CD14-positive monocyte (primary cell): ENCODE results near the gene FOXG1. TPM values are rescaled to one million over a fixed set of nuclear protein-coding genes. Genes with fewer than 3 reads are reported as not detected.

Experiments used
- DNase-seq, 3 donors: peaks; one replicate each; pipeline ENCODE4 v3.0.0-alpha.2; 2011 to 2022
- H2AFZ ChIP-seq: 2 replicates; pipeline ENCODE4 v1.6.0; 2012; ENCODE audit warnings: mild to moderate bottlenecking, low read depth, low read length, inconsistent platforms; ENCODE audit not compliant: insufficient read depth, poor library complexity, severe bottlenecking
- H3K27ac ChIP-seq, 2 donors: 1 replicate in 1 of 2; 2 replicates in 1 of 2; pipeline ENCODE4 v1.5.1; 2012 to 2013; ENCODE audit warnings: low read length in 2 of 2, control low read depth in 1 of 2, inconsistent platforms in 1 of 2, low read depth in 1 of 2, mild to moderate bottlenecking in 1 of 2
- H3K27me3 ChIP-seq, 2 donors: one replicate each; pipeline versions ENCODE4 v1.6.0 to v1.6.1; 2011 to 2013; ENCODE audit warnings: low read length in 2 of 2; ENCODE audit not compliant: control insufficient read depth in 2 of 2, insufficient read depth in 2 of 2
- H3K36me3 ChIP-seq, 2 donors: replicated peaks in 1 of 2; 1 replicate in 1 of 2; 2 replicates in 1 of 2; pipeline versions ENCODE4 v1.5.1 to v1.6.1; 2012 to 2013; ENCODE audit warnings: low read length in 2 of 2, control low read depth in 1 of 2, inconsistent platforms in 1 of 2, mild to moderate bottlenecking in 1 of 2; ENCODE audit not compliant: insufficient read depth in 2 of 2, control insufficient read depth in 1 of 2
- H3K4me1 ChIP-seq, 2 donors: 1 replicate in 1 of 2; 2 replicates in 1 of 2; pipeline versions ENCODE4 v1.5.1 to v1.6.1; 2012 to 2013; ENCODE audit warnings: low read length in 2 of 2, control low read depth in 1 of 2, inconsistent platforms in 1 of 2, mild to moderate bottlenecking in 1 of 2, moderate library complexity in 1 of 2; ENCODE audit not compliant: insufficient read depth in 2 of 2, control insufficient read depth in 1 of 2
- H3K4me2 ChIP-seq: replicated peaks from 2 replicates; pipeline ENCODE3; 2012; ENCODE audit warnings: low read length, moderate library complexity, mild to moderate bottlenecking; ENCODE audit not compliant: poor library complexity, severe bottlenecking; ENCODE audit errors: extremely low read depth
- H3K4me3 ChIP-seq, 3 experiments: fragments of 200-600 bp in 1 of 3; sonication (generic) in 1 of 3; replicated peaks in 1 of 3; 1 replicate in 2 of 3; 2 replicates in 1 of 3; pipeline ENCODE4 v1.5.1; 2011 to 2013; ENCODE audit warnings: low read length in 3 of 3, mild to moderate bottlenecking in 3 of 3, control low read depth in 2 of 3, low read depth in 2 of 3, inconsistent platforms in 1 of 3, moderate library complexity in 1 of 3
- H3K79me2 ChIP-seq: 2 replicates; pipeline ENCODE4 v1.6.0; 2012; ENCODE audit warnings: mild to moderate bottlenecking, control low read depth, inconsistent platforms, low read length, moderate library complexity; ENCODE audit not compliant: insufficient read depth
- H3K9ac ChIP-seq: 2 replicates; pipeline ENCODE4 v1.6.0; 2017; ENCODE audit warnings: low read length, mild to moderate bottlenecking; ENCODE audit not compliant: insufficient read depth, poor library complexity, severe bottlenecking
- H3K9me3 ChIP-seq, 2 donors: replicated peaks in 1 of 2; 1 replicate in 1 of 2; 2 replicates in 1 of 2; pipeline versions ENCODE4 v1.5.1 to v1.6.1; 2012 to 2013; ENCODE audit warnings: low read length in 2 of 2, control low read depth in 1 of 2; ENCODE audit not compliant: control insufficient read depth in 1 of 2, insufficient read depth in 1 of 2
- H4K20me1 ChIP-seq: 2 replicates; pipeline ENCODE4 v1.6.0; 2012; ENCODE audit warnings: mild to moderate bottlenecking, low read length, control low read depth, moderate library complexity; ENCODE audit not compliant: insufficient read depth
- H3K27ac Mint-ChIP-seq, 7 donors: one replicate each; pipeline ENCODE4 v1.8.0; 2020; ENCODE audit warnings: mild to moderate bottlenecking in 7 of 7, mixed read lengths in 7 of 7, moderate library complexity in 6 of 7, inconsistent platforms in 2 of 7
- H3K27me3 Mint-ChIP-seq, 3 donors: one replicate each; pipeline ENCODE4 v1.8.0; 2021 to 2022; ENCODE audit warnings: low read depth in 3 of 3, mild to moderate bottlenecking in 3 of 3, mixed read lengths in 3 of 3, moderate library complexity in 3 of 3, inconsistent platforms in 1 of 3
- H3K36me3 Mint-ChIP-seq, 2 donors: one replicate each; pipeline ENCODE4 v1.8.0; 2020; ENCODE audit warnings: mixed read lengths in 2 of 2, inconsistent platforms in 1 of 2, mild to moderate bottlenecking in 1 of 2
- H3K4me1 Mint-ChIP-seq: one replicate; pipeline ENCODE4 v1.8.0; 2020; ENCODE audit warnings: mild to moderate bottlenecking, mixed read lengths
- H3K4me3 Mint-ChIP-seq, 2 donors: one replicate each; pipeline ENCODE4 v1.8.0; 2020; ENCODE audit warnings: mild to moderate bottlenecking in 2 of 2, mixed read lengths in 2 of 2, moderate library complexity in 1 of 2
- H3K9me3 Mint-ChIP-seq, 7 donors: one replicate each; pipeline ENCODE4 v1.8.0; 2020 to 2022; ENCODE audit warnings: mixed read lengths in 7 of 7, mild to moderate bottlenecking in 6 of 7, moderate library complexity in 6 of 7, inconsistent platforms in 2 of 7
- WGBS: methylation state at CpG from one replicate; pipeline ENCODE4 v1.1.5; 2013; ENCODE audit warnings: missing lambda C conversion rate; ENCODE audit not compliant: insufficient coverage; 5-methylcytosine and 5-hydroxymethylcytosine counted together
- intact Hi-C, 2 donors: fragments of 100-400 bp; cut with micrococcal nuclease; formaldehyde crosslinking; loops; one replicate each; pipeline versions ENCODE4 v1.15.0 to v1.15.1; 2023
- polyA plus RNA-seq, 3 donors: library from polyadenylated mRNA; depleted of rRNA in 1 of 3; unstranded in 2 of 3; stranded (reverse) in 1 of 3; fragments of 300-500 nt in 2 of 3; fragments of >200 nt in 1 of 3; fragmentation: Illumina TruSeq in 2 of 3; gene quantifications; 1 replicate in 2 of 3; 2 replicates in 1 of 3; pipeline ENCODE4 v1.2.3, GENCODE V29; 2012 to 2021
- TF ChIP-seq, protein P1 (sequence below): fragments of 200-600 bp; IDR thresholded peaks from one replicate; pipeline ENCODE4 v1.8.0; 2022; ENCODE audit warnings: antibody characterized with exemption, mild to moderate bottlenecking

The FOXG1 gene
- polyA plus RNA-seq, 3 donors = not detected

DNA sequence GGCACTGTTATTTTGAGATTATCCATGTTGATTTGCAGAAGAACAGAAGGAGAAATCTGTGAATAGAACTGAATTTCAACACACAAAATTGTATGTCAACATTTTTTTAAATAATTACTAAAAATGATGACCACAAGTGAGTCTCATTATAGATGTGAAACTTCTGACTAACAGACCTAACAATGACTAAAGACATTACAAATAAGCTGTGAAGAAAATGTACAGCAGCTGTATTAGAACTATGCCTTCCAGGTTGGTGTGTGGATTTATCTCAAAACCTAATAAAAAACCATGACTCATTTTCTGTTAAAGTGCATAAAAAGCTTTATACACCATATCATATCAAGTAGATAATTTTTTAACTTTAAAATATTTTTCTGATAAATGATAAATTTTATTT lies 22.5 kb upstream of the FOXG1 start:
- Mint-ChIP-seq H3K4me1 (no peaks in the 10 kb centered on the region), H3K27ac (no peak overlapping the region), H3K36me3 (no peaks in the 10 kb centered on the region), H3K9me3 (peaks cover 0 to 3% (median 0%) of the 10 kb centered on the region in 7 donors), H3K4me3 (no peak overlapping the region), H3K27me3 (peaks cover 0 to 7% (median 2%) of the 10 kb centered on the region in 3 donors)
- TF ChIP-seq, protein P1, sequence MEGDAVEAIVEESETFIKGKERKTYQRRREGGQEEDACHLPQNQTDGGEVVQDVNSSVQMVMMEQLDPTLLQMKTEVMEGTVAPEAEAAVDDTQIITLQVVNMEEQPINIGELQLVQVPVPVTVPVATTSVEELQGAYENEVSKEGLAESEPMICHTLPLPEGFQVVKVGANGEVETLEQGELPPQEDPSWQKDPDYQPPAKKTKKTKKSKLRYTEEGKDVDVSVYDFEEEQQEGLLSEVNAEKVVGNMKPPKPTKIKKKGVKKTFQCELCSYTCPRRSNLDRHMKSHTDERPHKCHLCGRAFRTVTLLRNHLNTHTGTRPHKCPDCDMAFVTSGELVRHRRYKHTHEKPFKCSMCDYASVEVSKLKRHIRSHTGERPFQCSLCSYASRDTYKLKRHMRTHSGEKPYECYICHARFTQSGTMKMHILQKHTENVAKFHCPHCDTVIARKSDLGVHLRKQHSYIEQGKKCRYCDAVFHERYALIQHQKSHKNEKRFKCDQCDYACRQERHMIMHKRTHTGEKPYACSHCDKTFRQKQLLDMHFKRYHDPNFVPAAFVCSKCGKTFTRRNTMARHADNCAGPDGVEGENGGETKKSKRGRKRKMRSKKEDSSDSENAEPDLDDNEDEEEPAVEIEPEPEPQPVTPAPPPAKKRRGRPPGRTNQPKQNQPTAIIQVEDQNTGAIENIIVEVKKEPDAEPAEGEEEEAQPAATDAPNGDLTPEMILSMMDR = no peak
- Histone ChIP-seq H3K27ac (no peak overlapping the region), H3K9ac (no peak overlapping the region), H3K4me2 (no peak overlapping the region), H2AFZ (no peak overlapping the region), H3K36me3 (no peaks in the 10 kb centered on the region), H4K20me1 (no peaks in the 10 kb centered on the region), H3K4me3 (no peak overlapping the region), H3K4me1 (no peaks in the 10 kb centered on the region), H3K9me3 (no peaks in the 10 kb centered on the region), H3K27me3 (no peaks in the 10 kb centered on the region), H3K79me2 (no peaks in the 10 kb centered on the region)
- intact Hi-C loops = no loop called here
- no peak for DNase-seq

DNA sequence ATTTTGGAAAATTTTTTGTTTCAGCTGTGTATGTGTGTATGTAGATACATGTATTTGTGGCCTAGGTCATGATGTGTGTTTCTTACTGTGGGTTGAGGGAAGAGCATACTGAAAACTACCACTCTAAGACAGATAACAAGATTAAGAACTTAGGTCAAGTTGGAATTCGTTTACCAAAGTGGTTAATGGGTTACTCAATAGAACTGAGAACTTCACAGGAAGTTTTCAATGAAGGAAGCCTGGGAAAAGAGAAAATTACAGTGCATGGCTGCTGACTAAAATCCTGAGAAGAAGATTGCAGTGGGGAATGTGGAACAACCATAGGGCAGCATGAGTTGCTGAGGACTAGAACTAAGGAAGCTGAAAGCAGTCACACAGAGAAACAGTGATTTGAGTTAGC lies 21.4 kb upstream of the FOXG1 start:
- no peak overlapping the region for H3K4me3 Mint-ChIP-seq
- H3K9ac ChIP-seq = no peak overlapping the region
- H3K9me3 ChIP-seq = no peaks in the 10 kb centered on the region
- H2AFZ ChIP-seq = no peak overlapping the region
- no peak for DNase-seq
- TF ChIP-seq, protein P1 = no peak
- intact Hi-C loops = no loop called here
- no peaks in the 10 kb centered on the region for H3K79me2 ChIP-seq
- no peaks in the 10 kb centered on the region for H3K9me3 Mint-ChIP-seq
- no peaks in the 10 kb centered on the region for H3K36me3 Mint-ChIP-seq
- H3K4me3 ChIP-seq = no peak overlapping the region
- H3K36me3 ChIP-seq = no peaks in the 10 kb centered on the region
- no peaks in the 10 kb centered on the region for H3K4me1 Mint-ChIP-seq
- no peak overlapping the region for H3K27ac ChIP-seq
- H4K20me1 ChIP-seq = no peaks in the 10 kb centered on the region
- no peaks in the 10 kb centered on the region for H3K27me3 ChIP-seq
- peaks cover 1 to 5% (median 2%) of the 10 kb centered on the region in 3 donors for H3K27me3 Mint-ChIP-seq
- no peak overlapping the region for H3K4me2 ChIP-seq
- WGBS = 50% methylated on average over 1 of the region's 1 CpG
- H3K27ac Mint-ChIP-seq = no peak overlapping the region
- no peaks in the 10 kb centered on the region for H3K4me1 ChIP-seq
